OCI-LY7 (cell line): ENCODE measurements around the gene ACACB. TPM values are rescaled to one million over a fixed set of nuclear protein-coding genes. Genes with fewer than 3 reads are reported as not detected.

Experiments used
- BruUV-seq: library from RNA; stranded (reverse); fragments of 400-500 nt; replicated peaks from 2 replicates; lab custom pipeline; 2021; lab: Mats Ljungman, UMichigan
- CTCF ChIA-PET: fragments of 300-600 bp; sonication (Branson Sonifier 250); formaldehyde crosslinking; loops from one replicate; lab custom pipeline; 2022; ENCODE audit warnings: antibody characterized with exemption; ENCODE audit not compliant: unreplicated experiment; lab: Charles Lee
- POLR2A ChIA-PET: fragments of 300-600 bp; sonication (Branson Sonifier 250); formaldehyde crosslinking; loops from one replicate; lab custom pipeline; 2022; ENCODE audit warnings: antibody characterized with exemption; lab: Charles Lee
- DNase-seq: peaks from one replicate; pipeline ENCODE4 v3.0.0-alpha.2; 2015; ENCODE audit warnings: low spot score
- H2AFZ ChIP-seq: fragments of 200-600 bp; sonication (generic), shearing (Covaris generic); 2 replicates; pipeline ENCODE4 v1.6.1; 2014; ENCODE audit warnings: mild to moderate bottlenecking, antibody characterized with exemption, low read length, moderate library complexity
- H3K27ac ChIP-seq: fragments of 200-600 bp; sonication (generic); 2 replicates; pipeline ENCODE4 v1.5.1; 2014; ENCODE audit warnings: mixed run types, low read depth, mild to moderate bottlenecking, moderate library complexity, low read length, inconsistent platforms; ENCODE audit not compliant: poor library complexity, severe bottlenecking
- H3K36me3 ChIP-seq: fragments of 200-600 bp; sonication (generic); 2 replicates; pipeline ENCODE4 v1.6.1; 2014; ENCODE audit warnings: mild to moderate bottlenecking, antibody characterized with exemption, low read length, moderate library complexity, mixed read lengths; ENCODE audit not compliant: insufficient read depth
- H3K4me1 ChIP-seq: fragments of 200-600 bp; sonication (generic); 2 replicates; pipeline ENCODE4 v1.5.1; 2014; ENCODE audit warnings: mild to moderate bottlenecking, low read length; ENCODE audit not compliant: insufficient read depth, poor library complexity, severe bottlenecking
- H3K4me2 ChIP-seq: fragments of 200-600 bp; sonication (generic); 2 replicates; pipeline ENCODE4 v1.6.1; 2014; ENCODE audit warnings: mild to moderate bottlenecking, low read length
- H3K4me3 ChIP-seq: fragments of 200-600 bp; sonication (generic); 2 replicates; pipeline ENCODE4 v1.5.1; 2014; ENCODE audit warnings: mild to moderate bottlenecking, low read depth, low read length; ENCODE audit not compliant: poor library complexity, severe bottlenecking
- H3K79me2 ChIP-seq: fragments of 200-600 bp; sonication (generic); 2 replicates; pipeline ENCODE4 v1.6.1; 2016; ENCODE audit warnings: low read depth, mild to moderate bottlenecking, low read length, moderate library complexity, mixed read lengths; ENCODE audit not compliant: insufficient read depth
- H3K9me2 ChIP-seq: fragments of 200-600 bp; sonication (generic); 2 replicates; pipeline ENCODE4 v1.6.1; 2016; ENCODE audit warnings: mild to moderate bottlenecking, low read length, mixed read lengths; ENCODE audit not compliant: insufficient read depth
- H3K9me3 ChIP-seq: fragments of 200-600 bp; sonication (generic); 2 replicates; pipeline ENCODE4 v1.6.1; 2014; ENCODE audit warnings: mild to moderate bottlenecking, mixed run types, low read length, mixed read lengths
- H4K20me1 ChIP-seq: fragments of 200-600 bp; sonication (generic); 2 replicates; pipeline ENCODE4 v1.6.1; 2014; ENCODE audit warnings: mild to moderate bottlenecking, antibody characterized with exemption, low read length, moderate library complexity, mixed read lengths; ENCODE audit not compliant: insufficient read depth
- CTCF ChIP-seq: fragments of 200-600 bp; sonication (generic); conservative IDR thresholded peaks from 2 replicates; pipeline ENCODE4 v1.5.1; 2014; ENCODE audit warnings: mild to moderate bottlenecking, antibody characterized with exemption, low read length, moderate library complexity, mixed read lengths
- EZH2phosphoT487 ChIP-seq: fragments of 200-600 bp; sonication (generic); IDR thresholded peaks from 2 replicates; pipeline ENCODE4 v1.6.1; 2018; ENCODE audit warnings: low read depth, borderline replicate concordance, mild to moderate bottlenecking, mixed run types, antibody characterized with exemption, low read length, moderate library complexity, mixed read lengths
- intact Hi-C: fragments of 100-400 bp; cut with micrococcal nuclease; formaldehyde crosslinking; loops from one replicate; pipeline ENCODE4 v1.10.0; 2022; ENCODE audit not compliant: unreplicated experiment
- total RNA-seq, 2 experiments: library from RNA; depleted of rRNA in 1 of 2; stranded (reverse); fragments of >200 nt in 1 of 2; shearing (Covaris generic) in 1 of 2; gene quantifications; 2 replicates each; pipeline ENCODE4 v1.2.3, GENCODE V29; 2014 to 2022

ACACB gene
- total RNA-seq, 2 experiments from 2014 or later = 19.7 to 45.1 TPM

GRCh38 chr12:109139360-109139759 lies 23.0 kb downstream of the ACACB start:
- no peaks in the 10 kb centered on the region for H3K4me1 ChIP-seq
- H3K27ac ChIP-seq = no peak overlapping the region
- no peak overlapping the region for H3K4me3 ChIP-seq
- intact Hi-C loops = no loop called here
- H3K36me3 ChIP-seq = no peaks in the 10 kb centered on the region
- POLR2A ChIA-PET = interaction anchor here (0.6 kb wide), 1 partner anchor 41 kb away, joined by 4 read pairs; no protein-coding TSS in a partner anchor
- no peaks in the 10 kb centered on the region for H3K79me2 ChIP-seq
- H3K4me2 ChIP-seq = no peak overlapping the region
- no peak for TF ChIP-seq CTCF
- no peak for TF ChIP-seq EZH2phosphoT487
- H3K9me2 ChIP-seq = no peaks in the 10 kb centered on the region
- H3K9me3 ChIP-seq = peaks cover 11% of the 10 kb centered on the region; the same call in 1 of the 2 replicates
- H4K20me1 ChIP-seq = no peaks in the 10 kb centered on the region
- no TSS peak for BruUV-seq
- DNase-seq = no peak
- CTCF ChIA-PET = no interaction called here
- no peak overlapping the region for H2AFZ ChIP-seq

- no peak for DNase-seq
- POLR2A ChIA-PET = interaction anchor here (0.6 kb wide), 1 partner anchor 41 kb away, joined by 4 read pairs; no protein-coding TSS in a partner anchor
- H3K4me3 ChIP-seq = no peak overlapping the region
- no peak overlapping the region for H3K27ac ChIP-seq
- CTCF ChIA-PET = no interaction called here
- peaks cover 11% of the 10 kb centered on the region; the same call in 1 of the 2 replicates for H3K9me3 ChIP-seq
- no peak overlapping the region for H2AFZ ChIP-seq
- no peaks in the 10 kb centered on the region for H4K20me1 ChIP-seq
- H3K36me3 ChIP-seq = no peaks in the 10 kb centered on the region
- no peaks in the 10 kb centered on the region for H3K9me2 ChIP-seq
- H3K4me1 ChIP-seq = no peaks in the 10 kb centered on the region
- no peaks in the 10 kb centered on the region for H3K79me2 ChIP-seq
- H3K4me2 ChIP-seq = no peak overlapping the region
- no peak for TF ChIP-seq EZH2phosphoT487
- TF ChIP-seq CTCF = no peak
- intact Hi-C loops = no loop called here
- no TSS peak for BruUV-seq
Measured at GRCh38 chr12:109139791-109140190, 23.4 kb downstream of the ACACB start.

GRCh38 chr12:109140560-109140959 lies 24.2 kb downstream of the ACACB start:
- TF ChIP-seq CTCF (no peak), EZH2phosphoT487 (no peak)
- no peak for DNase-seq
- no TSS peak for BruUV-seq
- ChIA-PET POLR2A (interaction anchor here (0.6 to 1.1 kb wide), 3 partner anchors 9 to 60 kb away, joined by 3 to 4 read pairs (median 3); no protein-coding TSS in a partner anchor), CTCF (interaction anchor here (0.6 kb wide), 1 partner anchor 240 kb away, joined by 6 read pairs; no protein-coding TSS in a partner anchor)
- no peak overlapping the region for H3K27ac ChIP-seq
- H3K4me2 ChIP-seq = no peak overlapping the region
- peaks cover 11% of the 10 kb centered on the region; the same call in 1 of the 2 replicates for H3K9me3 ChIP-seq
- intact Hi-C loops = no loop called here
- H3K4me1 ChIP-seq = no peaks in the 10 kb centered on the region
- H3K79me2 ChIP-seq = no peaks in the 10 kb centered on the region
- no peak overlapping the region for H2AFZ ChIP-seq
- no peak overlapping the region for H3K4me3 ChIP-seq
- no peaks in the 10 kb centered on the region for H4K20me1 ChIP-seq
- H3K9me2 ChIP-seq = no peaks in the 10 kb centered on the region
- no peaks in the 10 kb centered on the region for H3K36me3 ChIP-seq
